Sigmoid colon (tissue), 4 donors: Measurements from ENCODE around the gene PDE1A.

Experiments used
- CTCF ChIP-seq, 4 experiments: fragments of 450-650 bp in 3 of 4; fragments of 200-600 bp in 1 of 4; IDR thresholded peaks; one replicate each; pipeline ENCODE4 v1.5.1; 2016 to 2019; ENCODE audit warnings: antibody characterized with exemption in 4 of 4, mild to moderate bottlenecking in 3 of 4, moderate library complexity in 2 of 4
- EP300 ChIP-seq, 4 donors: sonication (generic); formaldehyde crosslinking; IDR thresholded peaks; one replicate each; pipeline ENCODE4 v1.6.1; 2017; ENCODE audit warnings: antibody characterized with exemption in 4 of 4
- POLR2A ChIP-seq, 2 donors: fragments of 450-650 bp; IDR thresholded peaks; one replicate each; pipeline ENCODE4 v1.6.1; 2016; ENCODE audit warnings: antibody characterized with exemption in 2 of 2, mild to moderate bottlenecking in 2 of 2, moderate library complexity in 2 of 2
- POLR2AphosphoS5 ChIP-seq, 4 donors: sonication (generic); formaldehyde crosslinking; IDR thresholded peaks; one replicate each; pipeline ENCODE4 v1.6.1; 2017; ENCODE audit warnings: antibody characterized with exemption in 4 of 4

- TF ChIP-seq CTCF (IDR thresholded peaks at IDR 0.05) = no peak
- no peak for TF ChIP-seq POLR2A (IDR thresholded peaks at IDR 0.05)
- TF ChIP-seq POLR2AphosphoS5 (IDR thresholded peaks at IDR 0.05) = no peak
- no peak for TF ChIP-seq EP300 (IDR thresholded peaks at IDR 0.05)
Measured at GRCh38 chr2:182210669-182211068, 216.2 kb downstream of the PDE1A start.
